Measurements from ENCODE around the gene MPHOSPH8. TPM values are rescaled to one million over a fixed set of nuclear protein-coding genes. Genes with fewer than 3 reads are reported as not detected.
"Not testable (repeated sequence)": the region's sequence is repeated elsewhere in the genome, so short reads cannot be mapped to it uniquely, and the experiment has no call there.

MPHOSPH8 gene
- total RNA-seq, 1 donor from 2014 or later = 50.3 TPM

DNA sequence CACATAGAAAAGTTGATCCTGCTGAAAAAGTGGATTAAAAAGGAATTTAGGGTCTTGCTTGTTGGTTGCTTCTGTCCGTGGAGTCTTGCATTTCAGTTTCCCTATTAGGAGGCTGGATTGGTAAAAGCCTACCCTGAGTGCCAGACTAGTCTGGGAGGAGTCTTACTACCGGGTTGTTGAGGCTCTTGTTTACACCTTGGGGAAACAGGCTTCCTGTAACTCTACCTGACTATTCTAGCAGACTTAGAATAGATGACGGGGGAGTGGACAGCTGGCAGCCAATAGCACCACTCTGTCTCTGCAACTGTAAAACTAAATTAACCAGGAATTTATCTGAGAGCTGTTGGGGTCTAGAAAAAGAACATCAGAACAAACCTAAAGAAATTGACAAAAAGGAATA, 11.3 kb upstream of the MPHOSPH8 start:
- intact Hi-C loops (cut with micrococcal nuclease) = no loop called here

DNA sequence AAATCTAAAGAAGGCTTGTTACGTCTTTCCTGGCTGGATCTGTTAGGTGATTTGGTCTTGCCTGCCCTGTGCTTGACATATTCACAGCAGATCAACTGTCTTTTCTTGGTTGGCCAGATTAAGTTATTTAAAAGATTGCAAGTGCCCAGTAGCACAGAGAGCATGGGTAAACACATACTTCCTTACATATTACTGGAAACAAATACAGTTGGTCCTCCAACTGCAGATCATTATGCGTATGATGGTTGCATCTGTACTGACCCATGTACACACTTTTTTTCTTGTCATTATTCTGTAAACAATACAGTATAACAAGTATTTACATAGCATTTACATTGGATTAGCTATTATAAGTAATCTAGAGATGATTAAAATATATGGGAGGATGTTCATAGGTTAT, 9.2 kb upstream of the MPHOSPH8 start:
- intact Hi-C loops (cut with micrococcal nuclease) = no loop called here

DNA sequence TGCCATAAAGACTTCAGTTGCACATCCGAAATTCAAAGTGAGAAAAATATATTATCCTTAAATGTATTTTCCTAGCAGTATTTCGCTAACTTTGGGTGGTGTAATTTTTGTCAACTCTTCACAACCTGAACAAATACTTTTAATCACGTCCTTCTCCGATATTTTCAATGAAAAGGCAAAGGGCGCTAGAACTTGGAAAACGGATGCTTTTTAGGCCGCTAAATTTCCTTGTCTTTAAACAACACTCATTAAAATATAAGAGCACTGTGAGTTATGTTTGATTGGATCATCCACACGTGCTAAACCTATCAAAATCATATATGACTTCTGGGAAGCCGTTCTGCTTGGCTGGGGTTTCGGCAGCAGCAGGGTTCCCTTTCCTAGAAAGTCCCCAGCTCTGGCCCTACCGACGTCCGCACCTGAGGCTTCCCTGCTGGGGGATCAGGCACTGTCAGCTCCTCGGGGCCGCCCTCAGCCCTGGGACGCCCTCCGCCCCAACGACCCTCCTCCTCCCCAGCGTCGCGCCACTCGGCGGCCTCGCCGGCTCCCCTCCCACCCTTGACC, 462 bp upstream of the MPHOSPH8 start:
- intact Hi-C loops (cut with micrococcal nuclease) = loop anchor here (1.0 to 5.0 kb wide), 8 partner anchors 46 to 1971 kb away; partner anchors contain the start of genes EEF1AKMT1, IFT88 and MICU2

DNA sequence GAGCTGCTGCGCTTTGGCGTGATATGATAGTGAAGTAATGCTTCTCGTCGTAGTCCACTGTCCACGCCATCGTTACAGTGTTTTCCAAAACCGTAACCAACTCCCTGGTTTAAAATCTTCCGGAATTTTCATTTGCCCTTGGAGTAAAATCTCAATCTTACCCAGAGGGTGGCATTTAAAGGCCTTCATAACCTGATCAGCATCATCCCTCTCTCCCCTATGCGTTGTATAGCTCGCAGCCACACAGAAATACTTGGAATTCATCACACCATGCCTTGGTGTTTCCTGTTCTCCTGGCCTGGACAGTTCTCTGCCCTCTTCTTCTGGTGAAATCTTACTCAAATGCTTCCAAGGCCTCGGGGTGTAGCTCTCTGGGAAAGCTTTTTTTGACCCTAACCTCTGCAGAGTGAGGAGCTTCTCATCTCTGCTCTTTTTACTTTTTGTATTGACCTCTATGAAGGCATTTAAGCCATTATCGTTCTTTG, 839 bp downstream of the MPHOSPH8 start:
- intact Hi-C loops (cut with micrococcal nuclease) = loop anchor here (5.0 kb wide), 2 partner anchors 933 to 1663 kb away; partner anchors contain the start of gene IFT88

DNA sequence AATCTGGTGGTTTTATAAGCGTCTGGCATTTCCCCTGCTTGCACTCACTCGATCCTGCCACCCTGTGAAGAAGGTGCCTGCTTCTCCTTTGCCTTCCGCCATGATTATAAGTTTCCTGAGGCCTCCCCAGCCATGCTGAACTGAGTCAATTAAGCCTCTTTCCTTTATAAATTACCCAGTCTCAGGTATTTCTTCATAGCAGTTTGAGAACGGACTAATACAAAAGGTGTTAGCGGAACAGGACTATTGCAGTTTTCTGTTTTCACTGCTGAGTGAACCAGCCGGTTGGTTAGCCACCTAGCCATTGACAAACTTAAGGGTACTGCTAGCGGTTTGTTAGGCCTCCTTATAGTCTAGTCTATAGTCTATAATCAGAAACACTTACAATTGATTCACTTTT, 2.5 kb downstream of the MPHOSPH8 start:
- intact Hi-C loops (cut with micrococcal nuclease) = not testable (repeated sequence)

DNA sequence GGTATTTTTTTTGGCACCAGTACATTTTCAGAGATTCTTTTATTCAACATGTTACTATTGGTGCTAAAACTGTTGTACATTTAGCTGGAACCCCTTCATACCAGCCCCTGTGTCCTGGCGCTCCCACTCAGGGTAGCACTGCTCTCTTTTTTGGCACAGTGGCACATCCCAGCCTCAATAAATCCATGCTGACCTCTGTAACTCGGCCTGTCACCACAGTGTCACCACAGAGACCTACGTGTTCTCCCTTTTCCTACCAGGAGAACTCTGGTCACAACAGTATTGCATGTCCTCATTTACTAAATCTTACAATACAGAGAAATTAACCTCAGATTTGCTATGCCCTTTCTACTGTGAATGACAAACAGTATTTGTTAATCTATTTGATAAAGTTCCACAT, 10.2 kb downstream of the MPHOSPH8 start:
- intact Hi-C loops (cut with micrococcal nuclease) = no loop called here

DNA sequence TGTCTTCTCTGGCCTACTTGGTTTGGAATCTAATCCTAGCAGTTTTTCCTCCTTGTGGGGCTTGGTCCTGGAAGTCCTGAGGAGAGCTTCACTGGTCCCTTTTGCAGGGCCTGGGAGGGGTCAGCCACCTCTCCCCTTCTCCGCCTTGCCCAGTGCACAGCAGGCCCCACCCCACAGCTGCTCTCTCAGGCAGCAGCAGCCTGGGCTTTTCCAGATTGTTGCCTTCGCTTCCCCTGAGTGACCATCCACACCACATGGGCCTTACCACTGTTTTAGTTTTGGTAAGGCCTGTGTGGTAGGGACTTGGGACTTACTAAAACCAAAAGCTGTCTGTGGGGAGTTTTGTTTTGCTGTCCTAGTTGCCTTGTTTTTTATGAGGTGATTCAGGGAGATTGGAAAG, 11.5 kb downstream of the MPHOSPH8 start:
- intact Hi-C loops (cut with micrococcal nuclease) = no loop called here

DNA sequence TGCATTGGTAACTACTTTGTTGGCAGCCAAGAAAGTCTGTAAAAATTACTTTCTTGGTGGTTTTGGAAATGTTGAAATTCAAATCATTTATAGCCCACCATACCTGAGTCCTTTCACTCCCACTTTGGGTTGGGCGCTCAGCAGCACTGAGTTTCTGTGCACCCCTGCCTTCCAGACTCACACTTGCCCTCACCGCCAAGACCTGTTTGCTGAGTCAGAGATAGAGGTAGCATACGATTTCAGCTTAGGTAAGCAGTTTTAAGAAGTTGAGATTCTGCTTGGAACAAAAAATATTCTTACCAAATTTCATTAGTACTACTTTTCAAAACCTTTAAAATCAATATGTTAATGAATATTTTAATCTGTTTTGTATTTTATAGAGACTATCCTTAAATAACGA, 12.6 kb downstream of the MPHOSPH8 start:
- intact Hi-C loops (cut with micrococcal nuclease) = no loop called here

DNA sequence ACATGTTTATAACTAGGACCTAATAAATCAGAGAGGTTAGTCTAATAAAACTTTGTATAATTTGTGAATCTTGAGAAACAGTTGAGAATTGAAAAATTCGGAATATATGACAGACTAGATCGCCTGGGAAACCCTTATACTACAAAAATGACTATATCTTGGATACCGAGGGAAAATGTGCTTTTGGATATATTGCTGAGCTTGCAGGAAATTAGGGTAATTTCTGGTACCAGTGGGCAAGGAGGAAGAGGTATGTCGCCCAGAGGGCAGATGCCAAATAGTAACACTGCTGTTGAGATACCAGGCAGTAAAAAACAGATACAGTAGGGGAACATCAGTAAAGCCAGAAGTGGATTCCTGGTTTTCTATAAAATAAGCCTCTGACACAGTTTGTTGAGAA, 17.3 kb downstream of the MPHOSPH8 start:
- intact Hi-C loops (cut with micrococcal nuclease) = no loop called here

DNA sequence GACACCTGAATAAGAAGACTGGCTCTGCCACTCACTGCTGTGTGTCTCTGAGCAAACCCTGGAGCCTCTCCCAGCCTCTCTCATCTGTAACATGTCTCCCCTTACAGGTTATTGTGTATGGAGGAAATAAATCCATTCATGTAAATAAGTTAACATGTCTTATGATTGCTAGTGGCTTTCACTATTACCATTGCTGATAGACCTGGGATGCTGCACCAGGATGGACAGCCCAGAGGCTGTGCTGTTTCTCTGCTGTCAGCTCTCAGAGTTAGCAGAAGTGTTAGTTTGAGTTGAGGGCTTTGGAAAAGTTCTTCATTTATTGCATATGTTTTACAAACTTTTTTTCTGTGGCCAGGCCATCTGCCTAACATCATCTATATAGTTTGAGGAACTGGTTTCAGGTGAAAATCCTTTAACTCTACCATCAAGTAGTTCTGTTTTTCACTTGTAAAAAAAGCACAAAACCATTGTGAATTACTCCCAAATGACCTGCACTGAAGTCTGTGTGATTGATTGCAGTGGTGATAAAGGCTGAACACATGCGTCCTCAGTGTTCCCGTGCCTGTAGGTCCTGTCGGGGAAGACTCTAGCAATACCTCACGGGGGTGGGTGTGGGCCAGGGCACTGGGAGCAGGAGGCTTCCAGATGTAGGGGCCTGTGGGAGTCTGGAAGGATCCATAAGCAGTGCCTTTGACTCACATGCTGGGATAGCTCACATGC, 24.6 kb downstream of the MPHOSPH8 start:
- intact Hi-C loops (cut with micrococcal nuclease) = no loop called here

DNA sequence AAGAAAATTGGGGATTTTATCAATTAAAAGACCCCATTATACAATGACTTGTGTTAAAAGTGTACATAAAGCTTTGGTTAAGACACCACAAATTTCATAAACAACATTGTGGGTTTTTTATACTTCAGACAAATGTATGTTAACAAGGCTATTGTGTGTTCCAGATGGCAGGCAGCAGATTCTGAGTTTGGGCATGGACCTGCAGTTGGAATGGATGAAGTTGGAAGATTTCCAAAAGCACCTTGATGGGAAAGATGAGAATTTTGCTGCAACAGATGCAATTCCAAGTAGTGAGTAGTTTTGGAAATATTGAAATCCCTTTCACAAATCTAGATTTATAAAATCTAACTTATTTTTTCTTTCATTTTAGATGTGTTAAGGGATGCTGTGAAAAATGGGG, 25.4 kb downstream of the MPHOSPH8 start:
- intact Hi-C loops (cut with micrococcal nuclease) = no loop called here

DNA sequence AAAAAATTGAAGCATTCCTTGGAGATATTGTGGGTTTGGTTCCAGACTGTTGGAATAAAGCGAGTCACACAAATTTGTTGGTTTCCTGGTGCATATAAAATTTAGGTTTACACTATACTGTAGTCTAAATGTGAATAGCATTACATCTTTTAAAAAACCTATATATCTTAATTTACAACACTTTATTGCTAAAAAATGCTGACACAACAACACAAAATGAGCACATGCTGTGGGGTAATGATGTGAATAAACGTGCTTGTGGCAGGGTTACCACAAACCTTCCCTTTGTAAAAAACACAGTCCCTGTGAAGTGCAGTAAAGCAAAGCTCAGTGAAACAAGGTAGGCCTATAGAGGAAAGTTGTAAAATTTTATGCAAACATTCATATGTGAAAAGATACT, 27.7 kb downstream of the MPHOSPH8 start:
- intact Hi-C loops (cut with micrococcal nuclease) = no loop called here

DNA sequence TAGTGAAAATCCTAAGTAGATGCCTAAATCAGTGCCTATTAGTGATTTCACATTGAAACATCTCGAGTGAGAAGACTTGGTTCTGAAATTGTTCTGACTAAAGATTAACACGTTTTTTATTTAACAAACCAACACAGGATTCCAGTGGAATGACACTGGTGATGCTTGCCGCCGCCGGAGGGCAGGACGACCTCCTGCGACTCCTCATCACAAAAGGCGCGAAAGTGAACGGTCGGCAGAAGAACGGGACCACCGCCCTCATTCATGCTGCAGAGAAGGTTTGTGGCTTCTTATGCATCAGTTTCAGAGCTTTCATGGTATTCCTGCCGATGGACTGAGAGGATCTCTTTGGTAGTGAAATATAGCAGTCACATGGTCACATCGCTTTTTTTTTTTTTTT, 28.1 kb downstream of the MPHOSPH8 start:
- intact Hi-C loops (cut with micrococcal nuclease) = no loop called here

DNA sequence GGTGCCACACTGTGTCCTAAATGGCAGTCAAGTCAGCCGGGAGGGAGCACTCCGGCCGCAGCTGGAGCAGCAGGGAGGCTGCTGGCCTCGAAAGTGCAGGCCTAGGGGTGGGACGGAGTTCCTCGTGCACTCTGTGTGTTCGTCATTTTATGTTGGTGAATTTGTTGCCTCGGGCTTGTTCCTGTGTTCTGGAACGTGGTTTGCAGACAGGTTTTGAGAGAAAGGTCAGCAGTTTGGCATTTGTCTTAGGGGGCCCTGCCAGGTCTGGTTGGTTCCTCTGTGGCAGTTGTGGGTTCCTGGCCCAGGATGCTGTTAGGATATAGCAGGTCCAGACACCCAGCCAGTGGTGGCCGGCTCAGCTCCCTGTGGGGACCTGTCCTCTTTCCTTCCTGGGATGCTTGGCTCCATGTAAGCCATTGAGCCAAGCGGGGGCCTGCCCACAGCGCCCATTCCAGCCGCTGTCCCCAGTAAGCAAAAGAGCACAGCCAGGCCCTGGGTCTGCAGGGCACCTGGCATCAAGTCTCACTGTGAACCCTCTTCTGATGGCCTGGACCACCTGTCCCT, 30.0 kb downstream of the MPHOSPH8 start:
- intact Hi-C loops (cut with micrococcal nuclease) = no loop called here

DNA sequence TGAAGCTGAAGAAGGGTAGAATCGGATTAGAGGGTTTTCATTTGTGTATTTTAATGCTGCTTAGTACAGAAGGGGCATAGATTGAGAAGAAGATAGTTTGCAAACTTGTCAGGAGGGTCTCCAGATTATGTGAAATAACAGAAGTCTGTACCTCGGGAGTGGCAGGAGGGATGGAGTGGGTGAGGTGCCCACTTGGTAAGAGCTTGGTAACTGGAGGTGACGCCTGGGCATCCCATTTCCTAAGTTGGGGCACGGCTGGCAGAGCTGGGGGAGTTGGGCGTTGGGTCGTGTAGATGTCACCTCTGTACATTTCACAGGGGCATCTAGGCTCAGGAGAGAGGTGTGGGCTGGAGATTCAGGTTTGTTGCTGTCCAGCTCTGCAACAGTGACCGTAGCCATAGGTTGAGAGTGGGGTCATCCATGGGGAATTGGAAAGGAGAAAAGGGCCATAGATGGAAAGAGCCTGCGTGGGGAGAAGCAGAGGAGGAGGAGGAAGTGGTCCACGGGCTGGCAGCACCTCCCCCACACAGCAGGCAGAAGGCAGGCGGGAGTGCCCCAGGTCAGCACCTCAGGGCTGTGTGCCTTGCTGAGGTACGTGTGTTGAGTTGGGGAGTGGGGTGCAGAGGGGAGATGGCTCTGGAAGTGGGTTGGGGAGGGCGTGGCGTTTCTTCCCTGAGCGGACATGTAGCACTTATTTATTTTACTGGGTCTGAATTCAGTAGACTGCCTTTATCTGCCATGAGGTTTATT, 31.2 kb downstream of the MPHOSPH8 start:
- intact Hi-C loops (cut with micrococcal nuclease) = no loop called here

DNA sequence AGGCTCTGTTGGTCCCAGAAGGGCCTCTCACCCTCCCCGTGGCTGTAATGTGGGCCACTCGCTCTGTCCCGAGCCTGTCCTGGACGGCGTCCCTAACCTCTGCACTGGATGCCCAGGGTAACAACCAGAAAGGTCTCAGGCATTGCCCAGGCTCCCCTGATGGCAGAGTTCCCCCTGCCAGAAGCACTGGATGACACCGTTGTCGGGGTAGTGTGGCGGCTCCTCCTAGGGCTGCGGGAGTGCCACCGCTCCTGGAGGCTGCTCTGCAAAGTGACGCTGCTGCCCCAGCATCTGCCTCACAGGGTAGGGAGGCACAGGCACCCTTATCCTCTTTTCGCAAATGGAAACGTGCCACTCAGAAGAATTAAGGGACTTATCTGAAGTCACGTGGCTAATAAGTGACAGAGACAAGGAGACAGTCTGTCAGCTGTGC, 32.0 kb downstream of the MPHOSPH8 start:
- intact Hi-C loops (cut with micrococcal nuclease) = no loop called here

DNA sequence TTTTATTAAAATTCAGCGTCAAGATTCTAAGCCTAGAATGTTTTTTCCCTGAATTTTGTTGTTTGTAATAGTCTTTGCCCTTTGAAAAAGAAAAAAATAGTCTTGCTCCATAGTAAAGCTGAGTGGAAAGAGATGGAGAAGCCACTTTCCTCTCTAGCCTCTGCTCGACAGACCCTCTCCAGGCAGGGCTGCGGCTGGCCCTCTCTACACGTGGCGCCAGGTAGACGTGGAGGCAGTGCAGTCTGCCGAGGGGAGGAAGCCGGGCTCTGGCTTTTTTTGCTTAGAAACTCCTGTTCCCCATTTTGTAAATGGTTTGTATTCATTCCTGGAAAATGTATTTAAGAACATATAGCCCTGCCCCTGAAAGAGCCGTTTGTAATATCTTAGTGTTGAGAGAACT, 35.3 kb downstream of the MPHOSPH8 start:
- intact Hi-C loops (cut with micrococcal nuclease) = no loop called here

DNA sequence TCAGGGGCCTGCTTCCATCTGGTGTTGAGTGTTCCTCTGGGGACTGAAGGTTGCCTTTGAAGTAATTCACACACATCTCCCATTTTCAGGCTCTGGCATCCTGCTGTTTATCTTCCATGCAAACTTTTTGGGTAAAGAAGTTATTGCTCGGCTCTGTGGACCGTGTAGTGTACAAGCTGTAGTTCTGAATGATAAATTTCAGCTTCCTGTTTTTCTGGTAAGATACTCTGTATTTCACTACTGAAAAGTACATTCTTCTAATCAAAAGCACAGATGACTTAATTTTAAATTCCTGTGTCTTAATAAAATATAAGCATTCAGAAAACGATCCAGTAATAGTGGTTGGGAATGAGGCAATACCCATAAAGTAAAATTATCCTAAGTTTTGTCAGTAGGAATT, 36.7 kb downstream of the MPHOSPH8 start:
- intact Hi-C loops (cut with micrococcal nuclease) = no loop called here

DNA sequence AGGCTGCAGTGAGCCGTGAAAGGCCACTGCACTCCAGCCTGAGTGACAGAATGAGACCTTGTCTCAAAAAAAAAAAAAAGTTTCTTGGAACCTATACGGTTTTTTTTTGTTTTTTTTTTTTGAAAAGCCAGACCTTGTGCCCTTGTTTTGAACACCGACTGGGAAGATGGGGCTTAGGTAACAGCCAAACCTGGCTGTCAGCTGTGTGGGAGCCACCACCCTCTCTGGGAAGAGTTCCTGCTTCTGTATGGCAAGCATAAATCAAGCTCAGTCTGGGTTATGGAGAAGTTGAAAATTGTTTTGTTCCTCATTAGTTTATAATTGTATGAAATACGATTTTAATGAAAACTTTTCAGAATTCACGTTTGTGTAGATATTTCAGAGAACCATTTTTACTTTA, 39.5 kb downstream of the MPHOSPH8 start:
- intact Hi-C loops (cut with micrococcal nuclease) = no loop called here

DNA sequence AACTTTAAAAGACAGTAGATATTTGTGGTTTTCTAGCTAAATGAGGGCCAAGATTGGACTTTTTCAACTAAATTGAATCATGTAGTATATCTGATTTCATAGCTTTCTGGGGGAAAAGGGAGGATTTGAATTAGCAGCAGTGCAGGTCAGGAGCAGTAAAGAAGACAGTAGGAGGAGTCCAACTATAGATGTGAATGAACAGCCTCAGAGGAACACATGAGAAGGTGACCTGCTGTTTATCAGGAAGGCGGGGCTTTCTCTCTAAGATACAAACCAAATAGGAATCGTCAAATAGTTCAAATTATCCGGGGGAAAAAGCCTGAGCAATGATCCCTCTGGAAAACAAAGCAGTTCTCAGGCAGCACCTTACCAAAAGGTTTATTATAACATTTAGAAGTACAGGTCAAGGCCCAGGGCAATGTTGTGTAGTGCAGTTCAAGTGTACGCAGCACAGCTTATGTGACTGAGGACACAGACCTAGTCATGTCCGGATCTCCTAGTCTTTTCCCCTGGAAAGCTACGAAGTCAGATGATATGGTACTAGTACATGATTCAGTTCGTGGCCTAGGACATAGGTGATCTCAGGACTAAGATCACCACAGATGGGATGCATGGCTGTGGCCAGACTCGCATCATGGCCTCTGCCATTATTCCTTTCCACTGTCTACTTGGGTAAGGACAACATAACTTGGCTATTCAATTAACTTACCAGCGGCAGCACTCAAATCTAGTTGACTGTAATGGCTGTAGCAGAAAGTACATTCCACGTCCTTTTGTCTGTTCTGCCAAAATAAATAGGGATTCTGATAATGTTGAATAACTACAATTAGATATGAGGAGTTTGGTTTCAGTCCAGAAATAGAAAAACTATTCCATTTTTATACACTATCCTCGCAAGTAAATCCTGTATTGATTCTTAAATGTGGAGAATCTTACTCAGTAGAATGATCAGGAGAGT, 40.3 kb downstream of the MPHOSPH8 start:
- intact Hi-C loops (cut with micrococcal nuclease) = no loop called here

DNA sequence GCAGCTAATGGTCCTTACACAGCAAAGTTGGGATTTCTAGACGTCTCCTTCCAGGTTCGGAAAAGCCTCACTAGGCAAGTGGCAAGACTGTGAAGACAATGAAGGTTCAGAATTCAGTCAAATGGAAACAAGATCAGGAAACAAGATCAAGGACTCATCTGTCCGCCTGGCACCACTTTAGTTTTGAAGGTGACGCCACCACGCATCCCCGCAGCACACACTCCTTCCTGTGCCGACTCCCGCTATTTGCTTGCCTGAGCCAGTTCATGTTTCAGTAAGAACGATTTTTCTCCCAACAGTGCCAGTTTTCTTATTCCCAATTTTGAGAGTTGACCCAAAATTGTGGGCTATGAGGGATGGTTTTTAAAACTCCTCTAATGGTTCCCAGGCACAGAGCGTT, 41.4 kb downstream of the MPHOSPH8 start:
- intact Hi-C loops (cut with micrococcal nuclease) = no loop called here

Data from T-helper 1 cell treated with Interleukin-12 subunit alpha and Interleukin-12 subunit beta and Interleukin-4 antibody, amounts not matched to agents 30 ng/mL and 1 ng/mL, for 36 hours (primary cell).